Neural cell (in vitro differentiated cells): ENCODE measurements around the gene SPOP. TPM values are rescaled to one million over a fixed set of nuclear protein-coding genes. Genes with fewer than 3 reads are reported as not detected.

Source experiments
- H2AFZ ChIP-seq: fragments of 200-600, 300-800 bp; sonication (generic), shearing (Covaris generic); 2 replicates; pipeline ENCODE4 v1.6.0; 2014; ENCODE audit warnings: low read depth, mild to moderate bottlenecking, antibody characterized with exemption, low read length, moderate library complexity
- H3F3A ChIP-seq: fragments of 200-600 bp; shearing (Covaris generic); 2 replicates; pipeline ENCODE4 v1.6.1; 2016; ENCODE audit warnings: mild to moderate bottlenecking, moderate library complexity, mixed read lengths, antibody characterized with exemption, low read length; ENCODE audit not compliant: insufficient read depth, poor library complexity, severe bottlenecking
- H3K27ac ChIP-seq: fragments of 200-600, 300-800 bp; sonication (generic), shearing (Covaris generic); 2 replicates; pipeline ENCODE4 v1.5.1; 2014; ENCODE audit warnings: mild to moderate bottlenecking, low read length, moderate library complexity
- H3K27me3 ChIP-seq: fragments of 300-800, 200-600 bp; sonication (generic), shearing (Covaris generic); 2 replicates; pipeline ENCODE4 v1.6.0; 2014; ENCODE audit warnings: mild to moderate bottlenecking, low read depth, low read length, moderate library complexity; ENCODE audit not compliant: insufficient read depth
- H3K36me3 ChIP-seq: fragments of 300-800, 200-600 bp; sonication (generic), shearing (Covaris generic); 2 replicates; pipeline ENCODE4 v1.5.1; 2014; ENCODE audit warnings: mild to moderate bottlenecking, antibody characterized with exemption, low read length, moderate library complexity; ENCODE audit not compliant: insufficient read depth
- H3K4me2 ChIP-seq: fragments of 300-800, 200-600 bp; sonication (generic), shearing (Covaris generic); 2 replicates; pipeline ENCODE4 v1.6.0; 2014; ENCODE audit warnings: mild to moderate bottlenecking, low read length
- H3K4me3 ChIP-seq: fragments of 300-800, 200-600 bp; sonication (generic), shearing (Covaris generic); 2 replicates; pipeline ENCODE4 v1.5.1; 2014; ENCODE audit warnings: mild to moderate bottlenecking, low read length, moderate library complexity
- H3K79me2 ChIP-seq: fragments of 200-600 bp; shearing (Covaris generic); replicated peaks from 2 replicates; pipeline ENCODE4 v1.6.0; 2014; ENCODE audit warnings: mild to moderate bottlenecking, low read length, moderate library complexity; ENCODE audit not compliant: insufficient read depth
- H3K9ac ChIP-seq: fragments of 300-800, 200-600 bp; sonication (generic), shearing (Covaris generic); 2 replicates; pipeline ENCODE4 v1.6.1; 2016; ENCODE audit warnings: mild to moderate bottlenecking, low read length, mixed read lengths
- H3K9me2 ChIP-seq: fragments of 200-600 bp; shearing (Covaris generic); 2 replicates; pipeline ENCODE4 v1.6.1; 2016; ENCODE audit warnings: mild to moderate bottlenecking, low read length, mixed read lengths; ENCODE audit not compliant: insufficient read depth
- H3K9me3 ChIP-seq: fragments of 200-600, 300-800 bp; sonication (generic), shearing (Covaris generic); 2 replicates; pipeline ENCODE4 v1.6.1; 2016; ENCODE audit warnings: mild to moderate bottlenecking, mixed run types, low read length, moderate library complexity, mixed read lengths
- H4K20me1 ChIP-seq: fragments of 200-600 bp; shearing (Covaris generic); 2 replicates; pipeline ENCODE4 v1.6.1; 2016; ENCODE audit warnings: mild to moderate bottlenecking, mixed run types; ENCODE audit not compliant: insufficient read depth
- CTCF ChIP-seq: fragments of 450-650 bp; IDR thresholded peaks from 2 replicates; pipeline ENCODE4 v1.5.1; 2014; ENCODE audit warnings: antibody characterized with exemption, mild to moderate bottlenecking, moderate library complexity; ENCODE audit not compliant: poor library complexity, severe bottlenecking
- EZH2 ChIP-seq: fragments of 200-600, 300-800 bp; shearing (Covaris generic), sonication (generic); IDR thresholded peaks from 2 replicates; pipeline ENCODE4 v1.6.1; 2014; ENCODE audit warnings: antibody characterized with exemption, low read length, borderline replicate concordance, mild to moderate bottlenecking; ENCODE audit not compliant: insufficient read depth, poor library complexity, severe bottlenecking
- MXI1 ChIP-seq: fragments of 450-650 bp; conservative IDR thresholded peaks from 2 replicates; pipeline ENCODE4 v1.6.1; 2014; ENCODE audit warnings: antibody characterized with exemption, mild to moderate bottlenecking; ENCODE audit not compliant: poor library complexity, severe bottlenecking
- POLR2AphosphoS5 ChIP-seq: IDR thresholded peaks from 2 replicates; pipeline ENCODE4 v1.6.1; 2012
- RAD21 ChIP-seq: fragments of 450-650 bp; conservative IDR thresholded peaks from 2 replicates; pipeline ENCODE4 v1.6.1; 2014; ENCODE audit warnings: antibody characterized with exemption, mild to moderate bottlenecking, moderate library complexity
- REST ChIP-seq: IDR thresholded peaks from 2 replicates; pipeline ENCODE4 v1.6.1; 2012; ENCODE audit warnings: borderline replicate concordance
- SMC3 ChIP-seq: fragments of 450-650 bp; conservative IDR thresholded peaks from 2 replicates; pipeline ENCODE4 v1.6.1; 2014; ENCODE audit warnings: antibody characterized with exemption, mild to moderate bottlenecking, moderate library complexity; ENCODE audit not compliant: poor library complexity
- TAF1 ChIP-seq: IDR thresholded peaks from 2 replicates; pipeline ENCODE4 v1.6.1; 2012; ENCODE audit warnings: low read depth
- polyA plus RNA-seq: library from polyadenylated mRNA; depleted of rRNA; stranded (reverse); fragments of >200 nt; gene quantifications from 2 replicates; pipeline ENCODE4 v1.2.3, GENCODE V29; 2014

SPOP gene
- polyA plus RNA-seq, 1 donor from 2014 or later, result 71.9 TPM

DNA sequence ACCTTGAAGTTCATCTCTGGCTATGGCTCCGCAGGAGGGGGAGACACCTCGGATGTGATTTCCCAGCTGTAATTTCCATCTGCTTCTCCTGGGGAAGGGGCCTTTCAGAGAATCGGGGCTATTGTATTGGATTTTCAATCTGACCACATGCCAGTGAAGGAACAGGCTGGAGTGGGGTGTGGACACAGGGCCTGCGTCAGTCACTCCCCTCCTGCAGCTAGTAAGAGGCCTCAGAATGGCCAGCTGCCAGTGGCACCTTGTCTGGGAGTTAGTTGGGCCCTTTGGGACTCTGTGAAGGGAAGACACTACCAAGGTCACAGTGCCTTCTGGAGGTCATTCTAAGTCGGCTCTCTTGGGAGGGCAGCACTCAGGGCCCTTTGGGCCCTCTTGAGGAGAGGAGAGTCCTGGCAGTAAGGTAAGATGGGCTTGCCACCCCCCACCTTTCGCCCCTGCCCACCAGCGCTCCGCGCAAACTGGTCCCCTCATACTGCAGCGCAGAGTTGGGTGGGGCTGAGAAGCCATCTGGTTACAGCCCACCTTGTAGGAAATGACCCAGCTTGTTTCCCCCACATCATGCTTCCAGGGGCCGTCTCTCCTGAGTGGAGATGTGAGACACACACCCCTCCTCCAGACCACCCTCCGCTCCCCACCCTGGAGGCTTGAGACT, 96.8 kb downstream of the SPOP start:
- Histone ChIP-seq H3K9me3 (no peaks in the 10 kb centered on the region), H3F3A (no peaks in the 10 kb centered on the region), H2AFZ (no peak overlapping the region), H3K9me2 (no peaks in the 10 kb centered on the region), H3K4me3 (no peak overlapping the region), H4K20me1 (no peaks in the 10 kb centered on the region), H3K4me2 (no peak overlapping the region), H3K9ac (no peak overlapping the region), H3K79me2 (no peaks in the 10 kb centered on the region), H3K27me3 (peaks cover 15% of the 10 kb centered on the region), H3K36me3 (no peaks in the 10 kb centered on the region), H3K27ac (no peak overlapping the region)
- TF ChIP-seq CTCF, result no peak
- TF ChIP-seq EZH2, result no peak
- TF ChIP-seq REST, result no peak
- no peak for TF ChIP-seq POLR2AphosphoS5

DNA sequence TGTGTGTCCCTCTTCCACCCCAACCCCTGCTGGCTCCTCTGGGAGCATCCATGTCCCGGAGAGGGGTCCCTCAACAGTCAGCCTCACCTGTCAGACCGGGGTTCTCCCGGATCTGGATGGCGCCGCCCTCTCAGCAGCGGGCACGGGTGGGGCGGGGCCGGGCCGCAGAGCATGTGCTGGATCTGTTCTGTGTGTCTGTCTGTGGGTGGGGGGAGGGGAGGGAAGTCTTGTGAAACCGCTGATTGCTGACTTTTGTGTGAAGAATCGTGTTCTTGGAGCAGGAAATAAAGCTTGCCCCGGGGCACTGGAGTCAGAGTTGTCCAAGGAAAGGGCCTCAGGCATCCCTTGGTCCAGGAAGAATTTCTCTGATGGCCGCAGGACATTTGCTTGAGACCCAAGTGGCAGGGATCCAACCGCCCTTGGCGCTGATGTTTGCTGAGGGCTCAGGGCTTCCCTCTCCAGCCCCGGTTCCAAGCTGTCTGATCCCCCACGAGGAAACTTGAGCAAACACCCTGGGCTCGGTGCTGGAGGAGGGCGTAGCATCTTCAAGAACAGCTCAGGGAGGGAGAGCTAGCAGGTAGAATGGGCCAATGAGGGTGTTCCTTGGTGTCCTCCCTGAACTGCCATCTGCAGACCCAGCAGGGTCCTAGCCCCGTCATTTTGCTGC, 97.7 kb downstream of the SPOP start:
- Histone ChIP-seq H3K27me3 (peaks cover 23% of the 10 kb centered on the region), H3K4me3 (no peak overlapping the region), H3F3A (no peaks in the 10 kb centered on the region), H3K79me2 (no peaks in the 10 kb centered on the region), H3K36me3 (no peaks in the 10 kb centered on the region), H3K4me2 (no peak overlapping the region), H3K9me3 (no peaks in the 10 kb centered on the region), H3K9ac (no peak overlapping the region), H4K20me1 (no peaks in the 10 kb centered on the region), H3K27ac (no peak overlapping the region), H2AFZ (no peak overlapping the region), H3K9me2 (no peaks in the 10 kb centered on the region)
- TF ChIP-seq MXI1, result no peak
- TF ChIP-seq RAD21, result no peak
- TF ChIP-seq SMC3, result no peak
- TF ChIP-seq TAF1, result no peak
